Activated T-cell treated with anti-CD3 and anti-CD28 coated beads for 24 hours (primary cell): ENCODE measurements around the gene DOCK2.

Experiments used
- DNase-seq: peaks from one replicate; pipeline ENCODE4 v3.0.0-alpha.2; 2020; ENCODE audit warnings: low read depth

The DOCK2 gene

DNA sequence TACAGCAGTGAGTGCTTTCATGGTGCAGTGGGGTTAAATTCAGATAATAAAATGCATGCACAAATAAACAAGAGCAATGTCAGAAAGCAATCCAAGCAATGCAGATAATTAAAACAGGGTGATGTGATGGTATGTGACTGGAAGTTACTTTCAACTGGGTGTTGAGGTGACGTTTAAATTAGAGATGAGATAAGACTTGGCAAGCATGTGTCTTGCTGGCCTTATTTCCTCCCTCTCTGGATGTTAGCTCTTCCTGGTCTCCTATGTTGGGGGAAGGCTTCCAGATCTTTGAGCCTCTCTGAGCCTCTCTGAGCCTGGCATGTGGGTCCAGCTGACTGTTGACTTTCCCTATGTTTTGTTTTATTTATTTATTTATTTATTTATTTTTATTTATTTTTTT is 54.4 kb downstream of the DOCK2 start:
- DNase-seq: no peak

GRCh38 chr5:169694091-169694625 is 57.1 kb downstream of the DOCK2 start:
- no peak for DNase-seq

- no peak for DNase-seq
Measured at GRCh38 chr5:169695025-169695625, 58.0 kb downstream of the DOCK2 start.

DNA sequence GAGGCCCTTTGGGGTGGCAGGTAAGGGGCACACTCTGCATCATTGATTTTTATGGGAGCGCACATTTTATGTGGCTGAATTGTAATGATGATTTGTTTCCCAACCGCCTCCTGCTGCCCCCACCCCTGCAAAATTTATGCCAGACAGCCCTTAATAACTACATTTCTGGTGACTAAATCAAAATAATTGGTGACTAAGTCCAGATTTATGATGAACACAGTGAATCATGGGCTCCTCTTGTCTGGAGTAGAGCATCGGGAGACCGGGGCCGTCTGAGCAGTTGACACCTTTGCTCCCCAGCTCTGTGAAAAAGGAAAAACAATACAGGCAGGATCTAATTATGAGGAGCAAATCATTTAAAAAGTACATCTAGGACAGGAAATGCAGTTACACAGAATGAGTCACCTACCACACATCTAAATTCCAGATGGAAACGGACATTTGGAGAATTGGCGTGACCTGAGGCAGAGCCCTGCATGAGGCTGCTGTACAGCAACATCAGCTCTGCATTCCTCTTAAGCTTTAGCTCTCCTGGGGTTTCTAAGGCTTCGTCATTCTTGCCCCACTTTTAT is 58.9 kb downstream of the DOCK2 start:
- no peak for DNase-seq

- no peak for DNase-seq
Measured at GRCh38 chr5:169696621-169697510, 59.8 kb downstream of the DOCK2 start.

GRCh38 chr5:169697511-169697890 is 60.4 kb downstream of the DOCK2 start:
- DNase-seq: no peak

DNA sequence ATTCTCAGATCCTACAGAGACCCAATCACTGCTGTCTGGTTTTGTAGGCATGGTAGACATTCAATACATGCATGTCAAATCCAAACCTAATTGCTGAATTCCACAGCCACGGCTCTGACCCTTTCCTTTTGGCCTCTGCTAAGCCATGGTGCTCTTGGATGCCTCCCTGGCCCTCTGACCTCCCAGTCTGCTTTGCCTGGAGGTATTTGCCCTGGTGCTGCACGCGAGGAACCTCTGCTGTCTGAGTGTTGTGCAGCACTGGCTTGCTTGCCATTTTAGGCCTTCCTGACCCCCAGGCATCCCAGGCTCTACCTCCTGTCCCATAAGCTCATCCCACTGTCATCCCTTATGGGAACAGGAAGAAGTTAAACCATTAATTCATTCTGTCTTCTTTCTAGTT is 60.9 kb downstream of the DOCK2 start:
- no peak for DNase-seq

DNA sequence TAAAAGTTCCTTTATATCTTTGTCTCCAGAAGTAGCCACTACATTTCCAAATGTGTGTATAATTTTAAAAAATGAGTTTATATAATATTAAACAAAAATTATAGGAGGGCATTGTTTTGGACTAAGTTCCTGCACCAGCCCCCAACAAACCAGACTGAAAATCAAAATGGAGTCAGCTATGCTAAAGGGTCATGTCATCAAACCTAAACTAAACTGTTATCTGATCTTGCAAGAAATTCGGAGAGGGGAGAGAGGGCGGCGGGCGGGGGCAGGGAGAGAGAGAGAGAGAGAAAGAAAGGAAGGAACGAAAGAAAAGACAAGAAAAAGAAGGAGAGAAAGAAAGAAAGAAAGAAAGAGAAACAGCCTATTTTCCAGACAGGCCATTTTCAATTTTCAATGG is 63.5 kb downstream of the DOCK2 start:
- DNase-seq: no peak

- DNase-seq: no peak
Measured at GRCh38 chr5:169701910-169702451, 64.9 kb downstream of the DOCK2 start.

GRCh38 chr5:169702693-169703481 is 65.8 kb downstream of the DOCK2 start:
- no peak for DNase-seq

DNA sequence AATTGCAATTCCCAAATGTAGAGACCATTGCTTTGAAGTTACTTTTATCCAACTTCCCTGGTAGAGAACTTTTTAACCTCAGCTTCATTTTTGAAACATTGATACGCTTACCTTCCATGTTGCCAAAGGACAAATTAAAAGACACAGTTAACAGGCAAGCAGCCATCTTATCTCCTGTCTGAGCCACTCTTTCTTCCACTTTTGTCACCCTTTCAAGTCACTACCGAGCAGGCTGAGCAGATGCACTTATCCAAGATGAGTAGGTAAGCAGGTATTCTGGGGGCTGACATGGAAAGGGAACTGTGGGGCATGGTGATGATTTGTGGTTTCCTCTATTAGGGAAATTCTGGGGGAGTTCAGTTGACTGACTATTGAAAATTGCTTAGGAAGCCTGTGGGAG is 66.7 kb downstream of the DOCK2 start:
- no peak for DNase-seq

GRCh38 chr5:169705322-169705721 is 68.2 kb downstream of the DOCK2 start:
- no peak for DNase-seq

DNA sequence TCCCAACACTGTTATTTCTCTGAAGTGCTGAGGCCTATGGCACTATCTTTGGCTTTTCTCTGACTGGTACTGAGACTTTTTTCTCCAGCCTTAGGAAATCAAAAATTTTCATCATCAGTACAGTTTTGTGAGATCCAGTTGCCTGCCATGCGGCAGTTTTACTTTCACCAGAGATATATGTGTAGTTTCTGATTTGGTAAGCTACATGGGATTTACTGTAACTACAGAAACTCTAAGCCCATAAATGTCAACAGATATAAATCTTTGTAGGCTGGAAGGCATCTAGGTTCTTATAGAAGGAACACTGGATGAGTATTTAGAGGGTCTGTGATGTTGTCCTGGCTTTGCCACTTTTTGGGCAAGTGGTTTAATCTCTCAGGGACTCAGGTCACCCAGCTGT is 69.0 kb downstream of the DOCK2 start:
- DNase-seq: no peak

DNA sequence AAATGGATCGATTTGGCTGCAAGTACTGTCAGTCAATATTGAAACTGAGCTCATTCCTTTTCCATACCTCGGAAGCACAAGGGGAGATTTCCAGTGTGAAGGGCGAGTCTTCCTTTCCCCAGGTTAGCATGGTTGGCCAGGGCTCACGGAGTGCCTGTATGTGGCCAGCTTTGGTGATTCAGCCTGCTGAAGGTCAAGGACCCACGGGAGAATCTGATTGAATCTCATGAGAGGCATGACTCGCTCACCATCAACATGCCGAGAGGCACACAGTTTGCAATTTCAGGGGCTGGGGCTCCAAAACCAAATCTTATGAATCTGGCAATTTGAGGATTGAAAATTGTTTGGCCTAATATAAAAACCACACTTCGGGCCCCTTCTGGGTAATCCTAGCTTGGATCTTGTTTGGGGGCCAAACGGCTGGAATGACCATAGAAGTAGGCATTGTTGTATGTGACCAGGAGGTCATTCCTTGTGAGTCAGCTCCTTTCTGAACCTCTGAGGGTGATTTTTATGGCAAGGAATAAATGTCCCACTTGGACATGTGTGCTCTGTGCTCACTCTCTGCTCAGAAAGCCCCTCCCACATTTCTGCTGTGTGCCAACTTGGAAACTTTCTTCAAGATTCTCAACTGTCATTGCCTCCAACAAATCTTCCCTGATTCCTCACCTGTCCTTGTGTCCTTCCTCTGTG is 69.8 kb downstream of the DOCK2 start:
- DNase-seq: no peak

GRCh38 chr5:169707686-169708085 is 70.6 kb downstream of the DOCK2 start:
- DNase-seq: no peak

GRCh38 chr5:169710675-169711074 is 73.6 kb downstream of the DOCK2 start:
- no peak for DNase-seq

- no peak for DNase-seq
Measured at GRCh38 chr5:169711551-169712225, 74.6 kb downstream of the DOCK2 start.

GRCh38 chr5:169712428-169712827 is 75.4 kb downstream of the DOCK2 start:
- no peak for DNase-seq

DNA sequence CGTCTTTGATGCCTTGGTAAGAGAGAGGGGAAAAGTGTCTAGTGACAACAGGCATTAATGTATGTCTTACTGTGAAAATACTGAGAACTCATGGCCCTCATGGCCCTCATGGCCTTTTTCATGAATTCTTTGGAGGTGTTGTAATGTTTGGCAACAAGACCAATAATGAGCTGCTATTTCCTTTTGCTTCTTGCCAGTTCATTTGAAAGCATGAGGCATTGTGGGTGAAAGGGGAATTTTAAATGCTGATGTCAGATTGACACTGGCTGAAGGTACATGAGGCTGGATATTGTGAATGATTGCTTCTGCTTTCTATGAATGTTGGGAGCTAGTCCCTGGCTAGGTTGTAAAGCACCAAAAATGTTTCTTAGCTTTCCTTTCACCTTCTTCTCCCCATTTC is 79.2 kb downstream of the DOCK2 start:
- no peak for DNase-seq

GRCh38 chr5:169717288-169717687 is 80.2 kb downstream of the DOCK2 start:
- DNase-seq: no peak
